HK-2 (cell line): ENCODE measurements around the gene NFAM1.

Experiments
- DNase-seq: peaks from one replicate; pipeline ENCODE4 v3.0.0-alpha.2; 2018; ENCODE audit not compliant: unreplicated experiment

The NFAM1 gene

GRCh38 chr22:42383851-42384417 is 48.3 kb downstream of the NFAM1 start:
- DNase-seq = no peak

- DNase-seq = no peak
Observed at GRCh38 chr22:42383287-42383686, 48.9 kb downstream of the NFAM1 start.

GRCh38 chr22:42380769-42381551 is 51.2 kb downstream of the NFAM1 start:
- no peak for DNase-seq

GRCh38 chr22:42379966-42380537 is 52.2 kb downstream of the NFAM1 start:
- DNase-seq = no peak

GRCh38 chr22:42376711-42377554 is 55.3 kb downstream of the NFAM1 start:
- DNase-seq = peak; percentile 52

GRCh38 chr22:42375982-42376381 is 56.2 kb downstream of the NFAM1 start:
- DNase-seq = no peak

GRCh38 chr22:42372976-42373375 is 59.2 kb downstream of the NFAM1 start:
- DNase-seq = no peak

- no peak for DNase-seq
Observed at GRCh38 chr22:42371501-42371900, 60.7 kb downstream of the NFAM1 start.

GRCh38 chr22:42371099-42371498 is 61.1 kb downstream of the NFAM1 start:
- DNase-seq = no peak

- DNase-seq = peak; percentile 90
Observed at GRCh38 chr22:42369250-42370041, 62.8 kb downstream of the NFAM1 start.

GRCh38 chr22:42368379-42369249 is 63.6 kb downstream of the NFAM1 start:
- peak; percentile 11 for DNase-seq

- no peak for DNase-seq
Observed at GRCh38 chr22:42367980-42368378, 64.2 kb downstream of the NFAM1 start.

GRCh38 chr22:42366806-42367581 is 65.2 kb downstream of the NFAM1 start:
- DNase-seq = no peak

GRCh38 chr22:42365942-42366695 is 66.1 kb downstream of the NFAM1 start:
- DNase-seq = no peak

- no peak for DNase-seq
Observed at GRCh38 chr22:42365111-42365865, 66.9 kb downstream of the NFAM1 start.

- no peak for DNase-seq
Observed at GRCh38 chr22:42364604-42365110, 67.5 kb downstream of the NFAM1 start.

- DNase-seq = no peak
Observed at GRCh38 chr22:42363892-42364291, 68.3 kb downstream of the NFAM1 start.

GRCh38 chr22:42361523-42361922 is 70.7 kb downstream of the NFAM1 start:
- DNase-seq = no peak
